Stimulated activated naive CD8-positive, alpha-beta T cell treated with anti-CD3 and anti-CD28 coated beads, Interleukin-15, Interleukin-2, amounts not matched to agents 100 U/mL and 50 U/mL, for 24 hours (primary cell): Measurements from ENCODE around the gene VPS37C.
"Not testable (repeated sequence)": the region's sequence is repeated elsewhere in the genome, so short reads cannot be mapped to it uniquely, and the experiment has no call there.

ENCODE experiments used
- ATAC-seq: fragments of 150-1000 bp; cut with Tn5 transposase; one replicate; pipeline ENCODE4 v1.10.0; 2021
- DNase-seq: peaks from one replicate; pipeline ENCODE4 v3.0.0; 2021

VPS37C gene

GRCh38 chr11:61161190-61162091, at the start of gene VPS37C:
Gene VPS37C (minus strand): TSS chr11:61161426. CDS start chr11:61138829, 22,597 bp downstream.
- DNase-seq = peak; percentile 97
- ATAC-seq = peak; percentile 82

DNA sequence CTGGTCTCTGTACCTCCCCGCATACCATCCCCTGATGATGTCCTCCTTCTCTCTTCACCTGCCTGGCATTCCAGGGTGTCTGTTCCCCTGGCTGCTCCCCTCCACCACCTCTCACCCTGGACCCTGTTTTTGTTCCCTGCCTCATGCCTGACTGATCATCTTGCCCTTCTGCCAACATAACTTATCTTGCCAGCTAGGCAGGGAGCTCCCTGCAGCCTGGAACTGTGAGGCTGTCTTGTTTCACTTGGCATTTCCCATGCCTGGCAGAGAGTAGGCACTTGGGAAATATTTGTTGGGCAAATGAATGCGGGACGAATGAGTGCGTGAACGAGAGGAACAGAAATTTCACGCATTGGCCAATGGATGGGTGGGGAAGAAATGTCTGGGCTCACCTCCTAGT, 49.4 kb upstream of the VPS37C start:
- ATAC-seq, DNase-seq: not testable (repeated sequence)

- DNase-seq, ATAC-seq: not testable (repeated sequence)
These were observed 46.5 kb upstream of the VPS37C start for GRCh38 chr11:61207636-61208310.

GRCh38 chr11:61204502-61205059, 43.4 kb upstream of the VPS37C start:
- ATAC-seq, DNase-seq: not testable (repeated sequence)

GRCh38 chr11:61203873-61204272, 42.6 kb upstream of the VPS37C start:
- DNase-seq, ATAC-seq: not testable (repeated sequence)

- ATAC-seq, DNase-seq: not testable (repeated sequence)
These were observed 41.9 kb upstream of the VPS37C start, which contains the start of gene PGA3 for GRCh38 chr11:61202950-61203746. Gene PGA3 (plus strand): TSS chr11:61203515. CDS start chr11:61203565, 50 bp downstream.

DNA sequence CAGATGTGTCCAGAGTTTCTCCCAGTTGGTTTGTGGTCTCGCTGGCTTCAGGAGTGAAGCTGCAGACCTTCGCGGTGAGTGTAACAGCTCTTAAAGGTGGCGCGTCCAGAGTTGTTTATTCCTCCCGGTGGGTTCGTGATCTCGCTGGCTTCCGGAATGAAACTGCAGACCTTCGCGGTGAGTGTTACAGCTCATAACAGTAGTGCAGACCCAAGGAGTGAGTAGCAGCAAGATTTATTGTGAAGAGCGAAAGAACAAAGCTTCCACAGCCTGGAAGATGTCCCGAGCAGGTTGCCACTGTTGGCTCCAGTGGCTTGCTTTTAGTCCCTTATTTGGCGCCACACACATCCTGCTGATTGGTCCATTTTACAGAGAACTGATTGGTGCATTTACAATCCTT, 40.2 kb upstream of the VPS37C start:
- DNase-seq (no peak), ATAC-seq (no peak)

DNA sequence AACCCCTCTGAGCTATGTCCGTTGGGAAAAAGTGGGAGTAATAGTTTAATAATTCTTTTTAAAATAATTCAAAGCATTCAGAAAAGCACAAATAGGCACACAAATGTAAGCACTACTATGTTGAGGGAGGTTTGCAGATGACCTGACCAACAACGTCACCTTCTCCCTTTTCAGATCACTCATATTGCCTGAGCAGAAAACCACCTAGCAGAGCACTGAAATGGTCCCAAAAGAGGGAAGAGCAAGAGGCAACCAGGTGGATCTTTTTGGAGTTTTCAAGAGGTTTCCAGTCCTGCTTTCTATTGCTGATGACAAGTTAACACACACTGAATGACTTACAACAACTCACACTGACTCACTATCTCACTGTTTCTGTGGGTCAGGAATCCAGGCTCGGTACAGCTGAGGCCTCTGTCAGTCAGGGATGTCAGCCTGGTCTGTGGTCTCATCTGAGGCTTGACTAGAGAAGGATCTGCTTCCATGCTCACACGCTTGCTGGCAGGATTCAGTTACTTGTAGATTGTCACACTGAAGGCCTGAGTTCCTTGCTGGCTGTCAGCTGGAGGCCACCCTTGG, 37.8 kb upstream of the VPS37C start:
- no peak for ATAC-seq

DNA sequence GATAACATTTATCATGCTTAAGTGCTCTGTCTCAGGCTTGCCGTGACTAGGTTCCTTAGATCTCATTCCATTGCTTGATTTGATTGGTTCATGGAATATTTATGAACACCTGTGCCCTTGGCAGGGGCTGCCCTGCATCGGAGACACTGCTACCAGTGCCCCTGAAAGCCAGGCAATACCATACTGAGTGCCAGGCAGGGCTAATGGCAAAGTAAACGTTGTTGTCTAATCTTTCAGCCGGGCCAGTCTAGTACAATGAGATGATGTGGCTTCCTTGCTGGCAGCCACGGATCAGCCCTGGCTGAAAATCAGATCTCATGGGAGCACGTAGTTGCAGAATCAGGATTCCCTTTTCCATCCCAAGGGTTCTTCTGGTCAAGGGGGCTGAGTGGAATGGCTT, 37.1 kb upstream of the VPS37C start:
- ATAC-seq (no peak), DNase-seq (no peak)

More for the DNA sequence above, 37.8 kb upstream of the VPS37C start:
- DNase-seq = no peak

DNA sequence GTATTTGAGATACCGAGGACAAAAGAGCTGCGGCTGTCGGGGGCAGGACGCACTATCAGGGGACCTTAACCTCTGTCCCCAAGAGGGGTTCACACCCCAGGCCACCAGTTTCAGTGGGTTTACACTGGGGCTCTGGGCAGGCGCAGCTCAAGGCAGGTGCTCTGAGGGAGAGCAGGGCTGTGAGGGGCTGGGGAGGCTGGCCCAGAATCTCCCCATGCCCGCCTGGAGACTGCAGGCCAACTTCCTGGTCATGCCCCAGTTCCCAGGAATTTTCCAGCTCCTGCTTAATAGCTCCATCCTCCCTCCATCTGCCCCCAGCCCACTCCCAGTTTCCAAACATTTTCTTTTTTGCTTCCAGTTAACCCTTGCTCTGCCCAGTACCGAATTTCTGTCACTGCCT, 34.5 kb upstream of the VPS37C start:
- DNase-seq = no peak
- no peak for ATAC-seq

DNA sequence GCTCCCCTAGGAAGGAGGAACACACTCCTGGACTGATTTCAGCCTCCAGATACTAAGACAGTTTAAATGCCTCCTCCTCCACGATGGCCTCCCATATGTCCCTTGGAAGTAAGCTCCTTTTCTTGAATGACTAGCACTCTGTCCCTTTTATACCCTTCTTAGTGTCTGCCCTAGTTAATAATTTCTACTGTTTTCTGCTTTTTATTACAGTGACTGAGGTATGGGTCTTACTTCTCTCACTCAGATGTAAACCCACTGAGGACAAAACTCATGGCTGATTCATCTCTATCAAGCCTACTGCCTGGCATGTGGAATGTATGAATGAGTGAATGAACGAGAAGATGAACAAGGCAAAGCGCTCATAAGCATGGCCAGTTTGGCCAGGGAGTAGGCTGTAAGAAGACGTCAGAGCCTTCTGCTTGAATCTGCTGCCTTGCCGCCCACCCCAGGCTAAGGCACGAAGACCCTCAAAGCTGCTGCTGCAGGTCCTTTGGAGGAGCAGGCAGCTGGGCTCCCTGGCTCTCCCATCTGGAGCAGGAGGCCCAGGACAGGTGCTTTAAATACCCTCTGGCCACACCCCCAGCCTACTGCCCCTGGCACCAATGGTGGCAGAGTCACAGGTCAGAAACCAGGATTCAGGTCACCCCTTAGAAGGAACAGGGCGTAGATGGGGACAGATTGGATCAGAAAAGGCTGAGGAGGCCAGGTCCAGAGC, 33.9 kb upstream of the VPS37C start:
- DNase-seq = no peak
- ATAC-seq = no peak

GRCh38 chr11:61194169-61194671, 33.0 kb upstream of the VPS37C start:
- DNase-seq (no peak), ATAC-seq (no peak)

GRCh38 chr11:61193596-61193995, 32.4 kb upstream of the VPS37C start:
- no peak for DNase-seq
- ATAC-seq = no peak

DNA sequence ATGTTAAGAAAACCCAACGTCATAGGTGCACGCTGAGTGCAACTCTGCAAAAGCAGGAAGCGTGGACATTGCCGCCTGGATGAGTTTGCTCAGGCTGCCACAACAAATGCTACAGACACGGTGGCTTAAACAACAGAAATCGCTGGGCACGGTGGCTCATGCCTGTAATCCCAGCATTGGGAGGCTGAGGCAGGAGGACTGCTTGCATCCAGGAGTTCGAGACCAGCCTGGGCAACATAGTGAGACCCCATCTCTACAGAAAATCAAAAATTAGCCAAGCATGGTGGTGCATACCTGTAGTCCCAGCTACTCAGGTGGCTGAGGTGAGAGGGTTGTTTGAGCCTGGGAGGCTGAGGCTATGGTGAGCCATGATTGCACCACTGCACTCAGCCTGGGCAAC, 28.7 kb upstream of the VPS37C start:
- DNase-seq = no peak
- no peak for ATAC-seq

- ATAC-seq (peak; percentile 88), DNase-seq (peak; percentile 89)
These were observed 26.4 kb upstream of the VPS37C start for GRCh38 chr11:61187505-61188130.

DNA sequence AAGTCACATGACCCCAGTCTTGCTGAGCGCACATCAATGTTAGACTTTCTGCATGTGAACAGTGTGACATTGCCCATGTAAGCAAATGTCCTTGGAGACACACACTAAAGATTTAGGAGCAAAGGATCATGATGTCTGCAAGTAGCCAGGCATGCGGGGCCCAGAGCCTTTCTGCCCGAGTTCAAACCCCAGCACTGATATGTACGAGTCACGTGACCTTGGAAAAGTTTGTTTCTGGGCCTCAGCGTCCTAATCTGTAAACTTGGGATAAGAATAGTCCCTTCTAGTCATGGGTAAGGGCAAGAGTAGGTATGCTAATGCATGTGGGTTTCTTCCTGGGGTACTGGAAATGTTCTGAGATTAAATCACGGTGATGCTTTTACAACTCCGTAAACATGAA, 25.3 kb upstream of the VPS37C start:
- ATAC-seq = no peak
- DNase-seq = no peak

DNA sequence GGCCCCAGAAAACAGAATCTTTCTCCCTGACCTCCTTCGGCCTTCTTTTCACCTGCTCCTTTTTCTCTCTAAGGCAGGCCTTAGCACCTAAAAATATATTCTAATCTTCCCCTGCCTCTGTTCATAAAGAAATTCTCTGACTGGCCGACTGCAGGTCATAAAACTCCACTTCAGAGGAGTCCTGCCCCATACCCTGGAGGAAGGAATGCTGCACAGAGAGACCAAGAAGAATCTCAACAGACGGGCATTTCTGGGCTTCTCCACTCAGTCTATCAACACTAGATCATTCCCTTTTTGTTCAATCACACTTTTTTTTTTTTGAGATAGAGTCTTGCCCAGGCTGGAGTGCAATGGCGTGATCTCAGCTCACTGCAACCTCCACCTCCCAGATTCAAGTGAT, 22.4 kb upstream of the VPS37C start:
- no peak for DNase-seq
- ATAC-seq = no peak

GRCh38 chr11:61181489-61181888, 20.3 kb upstream of the VPS37C start:
- no peak for ATAC-seq
- DNase-seq = no peak

- ATAC-seq = not testable (repeated sequence)
These were observed 19.0 kb upstream of the VPS37C start for GRCh38 chr11:61180205-61180604.

GRCh38 chr11:61176446-61176845, 15.2 kb upstream of the VPS37C start:
- no peak for DNase-seq
- no peak for ATAC-seq

More at GRCh38 chr11:61180205-61180604, 19.0 kb upstream of the VPS37C start:
- not testable (repeated sequence) for DNase-seq
